GM12801 (cell line): ENCODE results near the gene SLC16A5.

Experiments used
- CTCF ChIP-seq: IDR thresholded peaks from one replicate; pipeline ENCODE4 v1.5.1; 2011; ENCODE audit warnings: control low read depth; ENCODE audit not compliant: insufficient read length; ENCODE audit errors: extremely low read depth

Gene SLC16A5

GRCh38 chr17:75125984-75126383 is 38.2 kb downstream of the SLC16A5 start:
- no peak for TF ChIP-seq CTCF

GRCh38 chr17:75126954-75127353 is 39.2 kb downstream of the SLC16A5 start:
- no peak for TF ChIP-seq CTCF

GRCh38 chr17:75128694-75129505 is 41.1 kb downstream of the SLC16A5 start:
- no peak for TF ChIP-seq CTCF

- TF ChIP-seq CTCF, result no peak
Observed at GRCh38 chr17:75129576-75129975, 41.8 kb downstream of the SLC16A5 start.

GRCh38 chr17:75130059-75130631 is 42.4 kb downstream of the SLC16A5 start:
- no peak for TF ChIP-seq CTCF

GRCh38 chr17:75130632-75131277 is 43.0 kb downstream of the SLC16A5 start:
- TF ChIP-seq CTCF, result no peak

GRCh38 chr17:75131278-75132017 is 43.7 kb downstream of the SLC16A5 start, which contains the start of gene NT5C:
Gene NT5C, minus strand, starts transcription at chr17:75131742. Its CDS starts 35 bp downstream, at chr17:75131707.
- TF ChIP-seq CTCF, result no peak
